Keratinocyte (primary cell): ENCODE results near the gene ECEL1.
"Not testable (repeated sequence)": the region's sequence is repeated elsewhere in the genome, so short reads cannot be mapped to it uniquely, and the experiment has no call there.

Experiments used
- EZH2 ChIP-seq: IDR thresholded peaks from one replicate; pipeline ENCODE4 v1.6.1; 2012; ENCODE audit warnings: inconsistent platforms, mild to moderate bottlenecking, low read length, moderate library complexity
- TF ChIP-seq, protein P1 (sequence below), 3 experiments: IDR thresholded peaks in 1 of 3; conservative IDR thresholded peaks in 1 of 3; optimal IDR thresholded peaks in 1 of 3; 2 replicates in 2 of 3; 3 replicates in 1 of 3; pipeline versions ENCODE3 to v1.5.1; 2011; ENCODE audit warnings: low read length in 3 of 3, mild to moderate bottlenecking in 3 of 3, moderate library complexity in 2 of 3, control low read depth in 1 of 3, inconsistent platforms in 1 of 3; ENCODE audit not compliant: insufficient read depth in 2 of 3; ENCODE audit errors: extremely low read depth in 1 of 3

DNA sequence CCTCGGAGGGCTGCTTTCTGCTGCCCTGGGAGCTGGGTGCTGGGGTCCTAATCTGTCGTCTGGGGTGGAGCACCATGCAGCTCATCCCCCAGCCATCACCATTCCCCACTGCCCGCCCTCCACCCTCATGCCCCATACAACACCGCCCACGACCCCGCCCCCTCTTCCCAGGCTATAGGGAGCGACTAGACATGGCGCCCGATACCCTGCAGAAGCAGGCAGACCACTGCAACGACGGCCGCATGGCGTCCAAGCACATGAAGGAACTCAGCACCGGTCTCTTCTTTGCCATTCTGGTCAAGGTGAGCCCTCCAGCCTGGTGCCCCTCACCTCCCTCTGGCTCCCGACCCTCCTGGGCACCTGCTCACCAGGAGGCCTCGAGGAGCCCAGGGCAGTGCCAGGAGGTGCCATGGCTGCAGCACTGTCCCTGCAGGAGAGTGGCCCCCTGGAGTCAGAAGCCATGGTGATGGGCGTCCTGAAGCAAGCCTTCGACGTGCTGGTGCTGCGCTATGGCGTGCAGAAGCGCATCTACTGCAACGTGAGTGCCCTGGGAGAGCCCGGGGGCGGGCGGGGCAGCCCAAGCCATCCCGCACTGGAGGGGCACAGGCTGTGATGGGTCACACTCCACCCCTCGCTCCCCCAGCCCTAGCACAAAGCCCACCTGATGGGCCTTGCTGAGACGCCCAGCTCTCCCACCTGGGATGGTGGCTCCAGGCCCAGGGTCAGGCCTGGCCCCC, 42.3 kb downstream of the ECEL1 start:
- TF ChIP-seq, protein P1, sequence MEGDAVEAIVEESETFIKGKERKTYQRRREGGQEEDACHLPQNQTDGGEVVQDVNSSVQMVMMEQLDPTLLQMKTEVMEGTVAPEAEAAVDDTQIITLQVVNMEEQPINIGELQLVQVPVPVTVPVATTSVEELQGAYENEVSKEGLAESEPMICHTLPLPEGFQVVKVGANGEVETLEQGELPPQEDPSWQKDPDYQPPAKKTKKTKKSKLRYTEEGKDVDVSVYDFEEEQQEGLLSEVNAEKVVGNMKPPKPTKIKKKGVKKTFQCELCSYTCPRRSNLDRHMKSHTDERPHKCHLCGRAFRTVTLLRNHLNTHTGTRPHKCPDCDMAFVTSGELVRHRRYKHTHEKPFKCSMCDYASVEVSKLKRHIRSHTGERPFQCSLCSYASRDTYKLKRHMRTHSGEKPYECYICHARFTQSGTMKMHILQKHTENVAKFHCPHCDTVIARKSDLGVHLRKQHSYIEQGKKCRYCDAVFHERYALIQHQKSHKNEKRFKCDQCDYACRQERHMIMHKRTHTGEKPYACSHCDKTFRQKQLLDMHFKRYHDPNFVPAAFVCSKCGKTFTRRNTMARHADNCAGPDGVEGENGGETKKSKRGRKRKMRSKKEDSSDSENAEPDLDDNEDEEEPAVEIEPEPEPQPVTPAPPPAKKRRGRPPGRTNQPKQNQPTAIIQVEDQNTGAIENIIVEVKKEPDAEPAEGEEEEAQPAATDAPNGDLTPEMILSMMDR (optimal IDR thresholded peaks at IDR 0.05 in 1 of 3, IDR thresholded peaks at IDR 0.05 in 1 of 3, conservative IDR thresholded peaks at IDR 0.05 in 1 of 3; ENCODE audit: extremely low read depth in 1 of 3, insufficient read depth in 2 of 3, low read length in 3 of 3): not testable (repeated sequence)
- TF ChIP-seq EZH2: not testable (repeated sequence)
